Measurements from ENCODE around the gene EEF1AKMT3.
A peak's percentile ranks its signal among the peaks of the same experiment; 100 is the strongest.

Gene EEF1AKMT3

GRCh38 chr12:57736741-57737466 lies 35.5 kb upstream of the EEF1AKMT3 start:
- no peak overlapping the region for H3K27ac ChIP-seq
- no peak for TF ChIP-seq CTCF (conservative IDR thresholded peaks at IDR 0.05)

- H3K27ac ChIP-seq = peak overlapping the region; percentile 15; the same call in 1 of the 2 replicates
- peak; percentile 68 for TF ChIP-seq CTCF (conservative IDR thresholded peaks at IDR 0.05)
Measured at GRCh38 chr12:57737467-57738460, 34.6 kb upstream of the EEF1AKMT3 start.

GRCh38 chr12:57738661-57739237 lies 33.7 kb upstream of the EEF1AKMT3 start, which contains the start of gene AGAP2:
Gene AGAP2 (minus strand): TSS chr12:57738742. CDS start chr12:57738246, 496 bp downstream.
- TF ChIP-seq CTCF (conservative IDR thresholded peaks at IDR 0.05) = no peak
- peak within 1 kb of the TSS; percentile 15; the same call in 1 of the 2 replicates for H3K27ac ChIP-seq

GRCh38 chr12:57739387-57739786 lies 33.0 kb upstream of the EEF1AKMT3 start:
- no peak overlapping the region for H3K27ac ChIP-seq
- TF ChIP-seq CTCF (conservative IDR thresholded peaks at IDR 0.05) = no peak

- TF ChIP-seq CTCF (conservative IDR thresholded peaks at IDR 0.05) = no peak
- no peak overlapping the region for H3K27ac ChIP-seq
Measured at GRCh38 chr12:57739914-57740538, 32.4 kb upstream of the EEF1AKMT3 start.

GRCh38 chr12:57740656-57741412 lies 31.6 kb upstream of the EEF1AKMT3 start:
- H3K27ac ChIP-seq = no peak overlapping the region
- TF ChIP-seq CTCF (conservative IDR thresholded peaks at IDR 0.05) = no peak
